Loucy (cell line): Measurements from ENCODE around the gene DYNC2H1.
A peak's percentile ranks its signal among the peaks of the same experiment; 100 is the strongest.

Source experiments
- H2AFZ ChIP-seq: fragments of 200-600 bp; sonication (generic); 2 replicates; pipeline ENCODE4 v1.6.0; 2016; ENCODE audit warnings: antibody characterized with exemption, mild to moderate bottlenecking, low read length, moderate library complexity
- H3F3A ChIP-seq: fragments of 200-600 bp; 2 replicates; pipeline ENCODE4 v1.6.0; 2016; ENCODE audit warnings: antibody characterized with exemption, low read depth, mild to moderate bottlenecking
- H3K27me3 ChIP-seq: fragments of 200-600 bp; sonication (generic); 2 replicates; pipeline ENCODE4 v1.6.1; 2014; ENCODE audit warnings: low read length, mild to moderate bottlenecking; ENCODE audit not compliant: insufficient read depth, poor library complexity, severe bottlenecking
- H3K36me3 ChIP-seq: fragments of 200-600 bp; sonication (generic); 2 replicates; pipeline ENCODE4 v1.6.1; 2016; ENCODE audit warnings: low read length; ENCODE audit not compliant: insufficient read depth
- H3K4me1 ChIP-seq: fragments of 200-600 bp; sonication (generic); 2 replicates; pipeline ENCODE4 v1.5.1; 2014; ENCODE audit warnings: low read length, mild to moderate bottlenecking; ENCODE audit not compliant: insufficient read depth, poor library complexity, severe bottlenecking
- H3K4me2 ChIP-seq: fragments of 200-600 bp; sonication (generic); 2 replicates; pipeline ENCODE4 v1.6.0; 2014; ENCODE audit warnings: antibody characterized with exemption, low read length, low read depth, mild to moderate bottlenecking; ENCODE audit not compliant: poor library complexity, severe bottlenecking
- H3K4me3 ChIP-seq: fragments of 200-600 bp; sonication (generic); 2 replicates; pipeline ENCODE4 v1.5.1; 2014; ENCODE audit warnings: low read length, mild to moderate bottlenecking, mixed read lengths; ENCODE audit not compliant: poor library complexity, severe bottlenecking
- H3K79me2 ChIP-seq: fragments of 200-600 bp; sonication (generic); 2 replicates; pipeline ENCODE4 v1.6.1; 2014; ENCODE audit warnings: low read length; ENCODE audit not compliant: insufficient read depth
- H3K9ac ChIP-seq: fragments of 200-600 bp; sonication (generic); 2 replicates; pipeline ENCODE4 v1.6.0; 2014; ENCODE audit warnings: mild to moderate bottlenecking, low read depth, low read length, moderate library complexity; ENCODE audit not compliant: poor library complexity, severe bottlenecking
- H3K9me2 ChIP-seq: fragments of 200-600 bp; sonication (generic); replicated peaks from 2 replicates; pipeline ENCODE4 v1.6.1; 2016; ENCODE audit warnings: low read depth, low read length, mixed read lengths
- H3K9me3 ChIP-seq: fragments of 200-600 bp; sonication (generic); 2 replicates; pipeline ENCODE4 v1.6.1; 2014; ENCODE audit warnings: mild to moderate bottlenecking, antibody characterized with exemption, low read length, low read depth; ENCODE audit not compliant: insufficient read depth
- H4K20me1 ChIP-seq: fragments of 200-600 bp; sonication (generic); 2 replicates; pipeline ENCODE4 v1.6.0; 2014; ENCODE audit warnings: antibody characterized with exemption, low read length, mild to moderate bottlenecking; ENCODE audit not compliant: insufficient read depth, poor library complexity, severe bottlenecking
- EZH2phosphoT487 ChIP-seq: fragments of 200-600 bp; IDR thresholded peaks from 2 replicates; pipeline ENCODE4 v1.6.1; 2018; ENCODE audit warnings: antibody characterized with exemption, mild to moderate bottlenecking, moderate library complexity, borderline replicate concordance
- TF ChIP-seq, protein P1 (sequence below): fragments of 200-600 bp; sonication (generic); conservative IDR thresholded peaks from 2 replicates; pipeline ENCODE4 v1.5.1; 2014; ENCODE audit warnings: mild to moderate bottlenecking, antibody characterized with exemption, low read length

The DYNC2H1 gene

DNA sequence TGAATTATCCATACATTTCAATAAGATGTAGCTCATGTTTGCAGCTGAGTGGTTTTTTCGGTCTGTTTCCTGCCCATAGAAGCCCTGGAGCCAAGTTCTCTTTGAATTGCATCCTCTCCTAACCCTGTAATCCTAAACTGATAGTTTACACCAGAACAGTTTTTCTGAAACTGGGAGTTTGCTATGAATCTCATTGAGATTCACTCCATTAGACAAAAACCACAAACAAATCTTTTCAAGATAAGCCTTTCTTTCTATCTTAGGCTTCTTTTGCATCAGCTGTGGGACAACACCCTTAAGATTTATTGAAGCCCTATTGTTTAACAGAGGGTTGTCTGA is 324.8 kb downstream of the DYNC2H1 start:
- no peaks in the 10 kb centered on the region for H3K9me3 ChIP-seq
- H3K79me2 ChIP-seq, result no peaks in the 10 kb centered on the region
- no peaks in the 10 kb centered on the region for H4K20me1 ChIP-seq
- H3K4me2 ChIP-seq, result no peak overlapping the region
- no peaks in the 10 kb centered on the region for H3K9me2 ChIP-seq
- H3F3A ChIP-seq, result no peaks in the 10 kb centered on the region
- no peak overlapping the region for H3K9ac ChIP-seq
- no peaks in the 10 kb centered on the region for H3K27me3 ChIP-seq
- TF ChIP-seq, protein P1, sequence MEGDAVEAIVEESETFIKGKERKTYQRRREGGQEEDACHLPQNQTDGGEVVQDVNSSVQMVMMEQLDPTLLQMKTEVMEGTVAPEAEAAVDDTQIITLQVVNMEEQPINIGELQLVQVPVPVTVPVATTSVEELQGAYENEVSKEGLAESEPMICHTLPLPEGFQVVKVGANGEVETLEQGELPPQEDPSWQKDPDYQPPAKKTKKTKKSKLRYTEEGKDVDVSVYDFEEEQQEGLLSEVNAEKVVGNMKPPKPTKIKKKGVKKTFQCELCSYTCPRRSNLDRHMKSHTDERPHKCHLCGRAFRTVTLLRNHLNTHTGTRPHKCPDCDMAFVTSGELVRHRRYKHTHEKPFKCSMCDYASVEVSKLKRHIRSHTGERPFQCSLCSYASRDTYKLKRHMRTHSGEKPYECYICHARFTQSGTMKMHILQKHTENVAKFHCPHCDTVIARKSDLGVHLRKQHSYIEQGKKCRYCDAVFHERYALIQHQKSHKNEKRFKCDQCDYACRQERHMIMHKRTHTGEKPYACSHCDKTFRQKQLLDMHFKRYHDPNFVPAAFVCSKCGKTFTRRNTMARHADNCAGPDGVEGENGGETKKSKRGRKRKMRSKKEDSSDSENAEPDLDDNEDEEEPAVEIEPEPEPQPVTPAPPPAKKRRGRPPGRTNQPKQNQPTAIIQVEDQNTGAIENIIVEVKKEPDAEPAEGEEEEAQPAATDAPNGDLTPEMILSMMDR, result no peak
- no peak for TF ChIP-seq EZH2phosphoT487
- H3K36me3 ChIP-seq, result no peaks in the 10 kb centered on the region
- no peaks in the 10 kb centered on the region for H3K4me1 ChIP-seq
- no peak overlapping the region for H3K4me3 ChIP-seq
- no peak overlapping the region for H2AFZ ChIP-seq

- TF ChIP-seq EZH2phosphoT487, result no peak
- TF ChIP-seq, protein P1, result no peak
- no peak overlapping the region for H3K4me3 ChIP-seq
- H3K79me2 ChIP-seq, result no peaks in the 10 kb centered on the region
- H3K27me3 ChIP-seq, result no peaks in the 10 kb centered on the region
- H3K9ac ChIP-seq, result no peak overlapping the region
- no peaks in the 10 kb centered on the region for H3K9me2 ChIP-seq
- no peaks in the 10 kb centered on the region for H3K36me3 ChIP-seq
- no peaks in the 10 kb centered on the region for H4K20me1 ChIP-seq
- H3K9me3 ChIP-seq, result no peaks in the 10 kb centered on the region
- no peaks in the 10 kb centered on the region for H3F3A ChIP-seq
- no peaks in the 10 kb centered on the region for H3K4me1 ChIP-seq
- no peak overlapping the region for H3K4me2 ChIP-seq
- H2AFZ ChIP-seq, result 0 out of 2 replicates have a peak overlapping the region, but pooled peaks have one; percentile 5
Measured at GRCh38 chr11:103436131-103436770, 327.0 kb downstream of the DYNC2H1 start.

DNA sequence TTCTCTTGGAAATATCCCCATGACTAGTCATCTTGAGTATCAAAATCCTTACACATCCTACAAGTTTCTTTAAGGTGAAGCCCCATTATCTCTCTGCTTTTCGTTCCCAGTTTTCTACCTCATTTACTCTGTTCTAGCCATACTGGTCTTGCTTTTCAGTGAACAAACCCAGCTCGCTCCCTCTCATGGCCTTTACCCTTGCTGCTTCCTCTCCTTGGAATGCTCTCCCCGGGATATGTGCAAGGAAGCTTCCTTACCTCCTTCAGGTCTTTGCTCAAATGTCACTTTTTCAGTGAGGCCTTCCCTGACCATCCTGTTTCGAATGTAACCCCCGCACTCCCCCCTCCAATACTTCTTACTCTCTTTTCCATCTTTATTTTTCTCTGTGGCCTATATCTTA is 331.8 kb downstream of the DYNC2H1 start:
- TF ChIP-seq EZH2phosphoT487, result no peak
- TF ChIP-seq, protein P1, result no peak
- H2AFZ ChIP-seq, result no peak overlapping the region

More for the DNA sequence above, 331.8 kb downstream of the DYNC2H1 start:
- Histone ChIP-seq H3K79me2 (no peaks in the 10 kb centered on the region), H3K27me3 (no peaks in the 10 kb centered on the region), H3K36me3 (no peaks in the 10 kb centered on the region), H4K20me1 (no peaks in the 10 kb centered on the region), H3K4me1 (no peaks in the 10 kb centered on the region), H3F3A (no peaks in the 10 kb centered on the region), H3K4me2 (no peak overlapping the region), H3K9me3 (no peaks in the 10 kb centered on the region), H3K9ac (no peak overlapping the region), H3K4me3 (no peak overlapping the region), H3K9me2 (no peaks in the 10 kb centered on the region)
